ENCODE measurements around the gene ZNF276. TPM values are rescaled to one million over a fixed set of nuclear protein-coding genes. Genes with fewer than 3 reads are reported as not detected.

The ZNF276 gene
- polyA plus RNA-seq, 1 donor (not counting 4 experiments of a cell fraction or from before 2014, with no cell fraction given) = 11.3 TPM

DNA sequence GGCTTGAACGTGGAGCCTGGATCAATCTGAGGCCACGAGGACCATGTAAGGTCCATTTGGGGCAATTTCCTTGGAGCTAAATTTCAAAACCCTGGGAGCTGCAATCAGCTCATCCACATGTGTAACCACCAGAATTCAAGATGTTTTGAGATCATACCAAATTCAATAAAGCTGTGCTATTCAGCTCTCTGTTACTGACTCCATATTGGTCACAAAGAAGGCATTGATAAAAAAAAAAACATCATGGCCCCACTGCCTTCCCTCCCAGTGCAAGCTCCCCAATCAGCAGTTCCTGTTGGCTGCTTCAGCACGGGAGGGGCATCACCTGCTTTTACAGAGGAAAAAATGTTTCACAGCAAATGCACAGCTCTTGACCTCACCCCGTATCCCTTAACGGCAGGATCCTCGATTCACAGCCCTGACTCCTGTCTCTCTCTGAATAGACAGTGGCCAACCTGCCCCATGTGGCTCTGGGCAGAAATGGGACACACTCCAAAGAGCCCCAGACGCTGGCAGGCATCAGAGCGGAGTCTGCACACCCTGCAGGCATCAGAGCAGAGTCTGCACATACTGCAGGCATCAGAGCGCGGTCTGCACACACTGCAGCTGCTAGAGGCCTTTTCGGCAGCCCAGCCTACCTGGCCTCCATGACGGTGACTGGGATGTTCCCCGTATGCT lies 58.0 kb downstream of the ZNF276 start:
- H3K27me3 ChIP-seq (ENCODE audit: control insufficient read depth, extremely low read depth, insufficient read depth, low read length) = no peaks in the 10 kb centered on the region
- no peaks in the 10 kb centered on the region for H3K9me3 ChIP-seq (ENCODE audit: control insufficient read depth, low read depth, low read length)
- no peak overlapping the region for H3K4me2 ChIP-seq (ENCODE audit: control insufficient read depth, extremely low read depth, insufficient read depth, low read depth, low read length)
- H4K20me1 ChIP-seq (ENCODE audit: control insufficient read depth, extremely low read depth, insufficient read depth, low read length) = no peaks in the 10 kb centered on the region
- H3K36me3 ChIP-seq (ENCODE audit: control insufficient read depth in 2 of 2, extremely low read depth in 1 of 2, insufficient read depth in 2 of 2, low read length in 2 of 2) = peaks cover 7 to 15% of the 10 kb centered on the region in 2 experiments
- H3K27ac ChIP-seq (ENCODE audit: control insufficient read depth, insufficient read depth, low read length) = no peak overlapping the region
- DNase-seq (ENCODE audit: low read depth, low spot score) = no peak
- no peak for FAIRE-seq
- no peak overlapping the region for H3K9ac ChIP-seq (ENCODE audit: control insufficient read depth, extremely low read depth, insufficient read depth, low read length)
- H3K4me3 ChIP-seq (ENCODE audit: control insufficient read depth in 2 of 3, extremely low read depth in 1 of 3, insufficient read depth in 2 of 3, low read depth in 1 of 3, low read length in 3 of 3) = no peak overlapping the region
- no peaks in the 10 kb centered on the region for H3K4me1 ChIP-seq (ENCODE audit: control insufficient read depth, extremely low read depth, insufficient read depth, low read length)
- no peaks in the 10 kb centered on the region for H3K79me2 ChIP-seq (ENCODE audit: control insufficient read depth, insufficient read depth, low read length)
- dilution Hi-C loops (cut with MboI; ENCODE audit: extremely low pct_ligation_motif_present, low sequenced_read_pairs) = no loop called here
- no peaks in the 10 kb centered on the region for H3K9me1 ChIP-seq (ENCODE audit: control insufficient read depth, extremely low read depth, insufficient read depth, low read length)
- no peak overlapping the region for H2AFZ ChIP-seq (ENCODE audit: control insufficient read depth, low read length)
- no peak for TF ChIP-seq EZH2 (IDR thresholded peaks at IDR 0.05; ENCODE audit: low read length)
- TF ChIP-seq, protein P1, sequence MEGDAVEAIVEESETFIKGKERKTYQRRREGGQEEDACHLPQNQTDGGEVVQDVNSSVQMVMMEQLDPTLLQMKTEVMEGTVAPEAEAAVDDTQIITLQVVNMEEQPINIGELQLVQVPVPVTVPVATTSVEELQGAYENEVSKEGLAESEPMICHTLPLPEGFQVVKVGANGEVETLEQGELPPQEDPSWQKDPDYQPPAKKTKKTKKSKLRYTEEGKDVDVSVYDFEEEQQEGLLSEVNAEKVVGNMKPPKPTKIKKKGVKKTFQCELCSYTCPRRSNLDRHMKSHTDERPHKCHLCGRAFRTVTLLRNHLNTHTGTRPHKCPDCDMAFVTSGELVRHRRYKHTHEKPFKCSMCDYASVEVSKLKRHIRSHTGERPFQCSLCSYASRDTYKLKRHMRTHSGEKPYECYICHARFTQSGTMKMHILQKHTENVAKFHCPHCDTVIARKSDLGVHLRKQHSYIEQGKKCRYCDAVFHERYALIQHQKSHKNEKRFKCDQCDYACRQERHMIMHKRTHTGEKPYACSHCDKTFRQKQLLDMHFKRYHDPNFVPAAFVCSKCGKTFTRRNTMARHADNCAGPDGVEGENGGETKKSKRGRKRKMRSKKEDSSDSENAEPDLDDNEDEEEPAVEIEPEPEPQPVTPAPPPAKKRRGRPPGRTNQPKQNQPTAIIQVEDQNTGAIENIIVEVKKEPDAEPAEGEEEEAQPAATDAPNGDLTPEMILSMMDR (optimal IDR thresholded peaks at IDR 0.05 in 1 of 3, IDR thresholded peaks at IDR 0.05 in 1 of 3, conservative IDR thresholded peaks at IDR 0.05 in 1 of 3; ENCODE audit: extremely low read depth in 1 of 3, insufficient read depth in 2 of 3, low read length in 3 of 3) = no peak

DNA sequence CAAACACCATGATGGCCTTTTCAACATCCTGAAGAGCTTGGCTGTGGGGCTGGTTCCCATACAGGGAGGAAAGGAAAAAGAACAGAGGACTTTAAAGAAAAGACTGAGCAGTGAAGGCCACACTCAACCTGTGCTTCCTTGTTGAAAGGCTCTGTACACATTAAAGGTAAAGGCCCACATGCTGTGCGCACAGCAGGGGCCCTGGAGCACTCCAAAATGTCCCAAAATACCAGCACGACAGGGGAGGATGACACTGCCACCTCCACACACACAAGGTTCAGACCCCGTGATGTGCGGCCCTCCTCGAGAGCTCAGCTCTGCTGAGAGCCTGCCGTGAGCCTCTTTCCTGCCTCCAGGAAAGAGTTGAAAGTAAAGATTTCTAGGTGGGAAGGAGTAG lies 58.6 kb downstream of the ZNF276 start:
- dilution Hi-C loops (cut with MboI; ENCODE audit: extremely low pct_ligation_motif_present, low sequenced_read_pairs) = no loop called here
- no peak overlapping the region for H3K9ac ChIP-seq (ENCODE audit: control insufficient read depth, extremely low read depth, insufficient read depth, low read length)

More for the DNA sequence above, 58.6 kb downstream of the ZNF276 start:
- Histone ChIP-seq H3K27me3 (ENCODE audit: control insufficient read depth, extremely low read depth, insufficient read depth, low read length) (no peaks in the 10 kb centered on the region), H3K4me3 (ENCODE audit: control insufficient read depth in 2 of 3, extremely low read depth in 1 of 3, insufficient read depth in 2 of 3, low read depth in 1 of 3, low read length in 3 of 3) (no peak overlapping the region), H3K79me2 (ENCODE audit: control insufficient read depth, insufficient read depth, low read length) (no peaks in the 10 kb centered on the region), H4K20me1 (ENCODE audit: control insufficient read depth, extremely low read depth, insufficient read depth, low read length) (no peaks in the 10 kb centered on the region), H3K36me3 (ENCODE audit: control insufficient read depth in 2 of 2, extremely low read depth in 1 of 2, insufficient read depth in 2 of 2, low read length in 2 of 2) (peaks cover 9 to 17% of the 10 kb centered on the region in 2 experiments), H3K9me1 (ENCODE audit: control insufficient read depth, extremely low read depth, insufficient read depth, low read length) (no peaks in the 10 kb centered on the region), H3K27ac (ENCODE audit: control insufficient read depth, insufficient read depth, low read length) (no peak overlapping the region), H3K9me3 (ENCODE audit: control insufficient read depth, low read depth, low read length) (no peaks in the 10 kb centered on the region), H3K4me1 (ENCODE audit: control insufficient read depth, extremely low read depth, insufficient read depth, low read length) (no peaks in the 10 kb centered on the region), H2AFZ (ENCODE audit: control insufficient read depth, low read length) (no peak overlapping the region), H3K4me2 (ENCODE audit: control insufficient read depth, extremely low read depth, insufficient read depth, low read depth, low read length) (no peak overlapping the region)
- FAIRE-seq (no peak), DNase-seq (ENCODE audit: low read depth, low spot score) (no peak)
- TF ChIP-seq, protein P1 (optimal IDR thresholded peaks at IDR 0.05 in 1 of 3, IDR thresholded peaks at IDR 0.05 in 1 of 3, conservative IDR thresholded peaks at IDR 0.05 in 1 of 3; ENCODE audit: extremely low read depth in 1 of 3, insufficient read depth in 2 of 3, low read length in 3 of 3) = no peak
- no peak for TF ChIP-seq EZH2 (IDR thresholded peaks at IDR 0.05; ENCODE audit: low read length)
